K562 (cell line): ENCODE data around the gene NYAP1. TPM values are rescaled to one million over a fixed set of nuclear protein-coding genes. Genes with fewer than 3 reads are reported as not detected.

Source experiments
- HES1 ChIP-seq: fragments of 450-650 bp; IDR thresholded peaks from 2 replicates; pipeline ENCODE4 v1.6.1; 2016; ENCODE audit warnings: low read depth, mild to moderate bottlenecking, moderate library complexity
- MAX ChIP-seq: sonication (generic); formaldehyde crosslinking; IDR thresholded peaks from 2 replicates; pipeline ENCODE4 v1.9.0; 2022; ENCODE audit warnings: mild to moderate bottlenecking, missing genetic modification reagents
- MCM7 ChIP-seq, 2 experiments: fragments of 450-650 bp; IDR thresholded peaks; 2 replicates each; pipeline ENCODE4 v1.6.1; 2016 to 2018
- MYC ChIP-seq, 2 experiments: fragments of 250-450 bp in 1 of 2; sonication (Bioruptor Pico) in 1 of 2; IDR thresholded peaks; 2 replicates each; pipeline versions ENCODE4 v1.5.1 to v1.6.1; 2012 to 2021; ENCODE audit warnings: low read depth in 2 of 2, borderline replicate concordance in 1 of 2, improper control_type of control experiment in 1 of 2, low read length in 1 of 2, mild to moderate bottlenecking in 1 of 2, moderate library complexity in 1 of 2
- SNAPC5 ChIP-seq: fragments of 250-450 bp; sonication (Bioruptor Pico); IDR thresholded peaks from 2 replicates; pipeline ENCODE4 v1.8.0; 2021; ENCODE audit warnings: moderate library complexity, mild to moderate bottlenecking, inconsistent platforms
- ZBTB1 ChIP-seq: sonication (generic); formaldehyde crosslinking; IDR thresholded peaks from 2 replicates; pipeline ENCODE4 v1.8.1; 2023; ENCODE audit warnings: missing genetic modification reagents, low read depth, mild to moderate bottlenecking, borderline replicate concordance
- ZNF512 ChIP-seq: IDR thresholded peaks from 2 replicates; pipeline ENCODE4 v1.6.1; 2016; ENCODE audit warnings: missing genetic modification characterization, missing compliant biosample characterization
- ZNF639 ChIP-seq, 2 experiments: fragments of 200-800 bp in 1 of 2; sonication (Bioruptor generic) in 1 of 2; sonication (generic) in 1 of 2; formaldehyde crosslinking in 1 of 2; IDR thresholded peaks in 1 of 2; conservative IDR thresholded peaks in 1 of 2; 2 replicates each; pipeline versions ENCODE4 v1.5.0 to v1.6.1; 2016 to 2020; ENCODE audit warnings: missing compliant biosample characterization in 1 of 2, missing genetic modification characterization in 1 of 2, missing genetic modification reagents in 1 of 2
- polyA plus RNA-seq, 8 experiments: library from polyadenylated mRNA; depleted of rRNA in 4 of 8; stranded (reverse) in 5 of 8; unstranded in 3 of 8; fragments of >200 nt; fragmentation: Nextera tagmentation in 2 of 8; fragmentation: Illumina TruSeq in 1 of 8; extraction: Ambion mirVana in 2 of 8; extraction: Trizol in 1 of 8; gene quantifications; 2 replicates each; pipeline versions ENCODE4 v1.2.1 to v1.2.3, GENCODE V29; 2011 to 2014; ENCODE audit warnings: inconsistent platforms in 1 of 8, missing spikeins in 1 of 8
- total RNA-seq, 7 experiments: library from RNA; depleted of rRNA in 6 of 7; stranded (reverse); fragments of >200 nt in 6 of 7; fragmentation: Illumina TruSeq in 2 of 7; extraction: Trizol in 2 of 7; gene quantifications; 2 replicates each; pipeline versions ENCODE4 v1.2.1 to v1.2.3, GENCODE V29; 2011 to 2021; ENCODE audit warnings: low replicate concordance in 1 of 7
- TF ChIP-seq, protein P1 (sequence below), 2 experiments: fragments of 450-650 bp in 1 of 2; sonication (generic) in 1 of 2; formaldehyde crosslinking in 1 of 2; IDR thresholded peaks; 2 replicates each; pipeline versions ENCODE4 v1.7.1 to v1.9.0; 2016 to 2022; ENCODE audit warnings: inconsistent platforms in 1 of 2, mild to moderate bottlenecking in 1 of 2, missing genetic modification reagents in 1 of 2

NYAP1 gene
- total and polyA plus RNA-seq, 9 of the 15 experiments (the other 6 are each of a cell fraction or from before 2014, with no cell fraction given) = 0.11 to 0.88 (median 0.22) TPM; not detected in 2

DNA sequence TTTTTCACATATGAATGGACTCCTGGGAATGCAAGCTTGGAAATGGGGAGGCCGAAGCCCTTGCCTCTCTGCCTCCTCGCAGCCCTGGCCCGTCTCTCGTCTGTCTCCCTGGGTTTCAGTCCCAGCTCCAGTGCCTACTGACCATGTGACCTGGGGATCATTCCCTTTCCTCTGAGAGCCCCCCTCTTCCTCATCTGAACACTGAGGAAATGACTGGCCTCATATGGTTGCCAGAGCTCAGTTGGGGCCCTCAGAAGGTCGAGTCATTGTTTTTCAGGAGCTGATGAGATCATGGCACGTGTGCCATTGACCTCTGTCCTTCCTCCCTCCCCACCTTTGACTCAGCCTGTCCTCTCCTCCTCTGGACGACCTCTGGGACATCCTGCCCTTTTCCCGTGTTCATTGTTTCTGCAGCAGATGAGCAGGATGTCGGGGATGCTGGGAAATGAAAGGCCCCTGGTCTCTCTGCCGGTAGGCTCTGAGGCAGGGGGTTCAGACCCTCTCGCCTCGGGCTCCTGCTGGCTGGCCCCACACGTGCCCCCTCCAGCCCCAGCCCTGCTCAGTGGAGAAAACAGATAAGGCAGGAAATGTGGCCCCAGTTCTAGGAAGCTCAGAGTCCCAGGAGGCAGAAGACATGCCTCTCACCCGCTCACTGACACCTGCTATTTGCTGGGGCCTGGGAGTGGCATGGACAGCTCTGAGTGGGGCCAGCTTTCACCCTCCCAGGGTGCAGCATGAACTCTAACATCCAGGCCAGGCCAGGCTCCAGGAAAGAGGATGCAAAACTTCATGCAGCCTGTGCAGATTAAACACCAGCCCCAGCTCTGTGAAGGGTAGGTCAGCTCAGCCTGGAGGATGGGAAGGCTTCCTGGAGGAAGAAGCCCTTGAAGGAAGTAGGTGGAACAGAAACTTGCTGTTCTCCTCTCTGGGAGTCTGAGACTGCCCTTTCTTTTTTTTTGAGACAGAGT lies 39.1 kb upstream of the NYAP1 start (continued):
- peak; percentile 91 for TF ChIP-seq HES1
- peak in 1 of 2 experiments; percentile 88; a peak in 1 of 4 replicates for TF ChIP-seq ZNF639 (CRISPR knock-in tag; conservative IDR thresholded peaks at IDR 0.05 in 1 of 2, IDR thresholded peaks at IDR 0.05 in 1 of 2)
- TF ChIP-seq ZNF512 (tag) = no peak
- TF ChIP-seq MAX (CRISPR knock-in tag) = peak; percentile 97
- no peak for TF ChIP-seq SNAPC5 (CRISPR knock-in tag)
- TF ChIP-seq, protein P1, sequence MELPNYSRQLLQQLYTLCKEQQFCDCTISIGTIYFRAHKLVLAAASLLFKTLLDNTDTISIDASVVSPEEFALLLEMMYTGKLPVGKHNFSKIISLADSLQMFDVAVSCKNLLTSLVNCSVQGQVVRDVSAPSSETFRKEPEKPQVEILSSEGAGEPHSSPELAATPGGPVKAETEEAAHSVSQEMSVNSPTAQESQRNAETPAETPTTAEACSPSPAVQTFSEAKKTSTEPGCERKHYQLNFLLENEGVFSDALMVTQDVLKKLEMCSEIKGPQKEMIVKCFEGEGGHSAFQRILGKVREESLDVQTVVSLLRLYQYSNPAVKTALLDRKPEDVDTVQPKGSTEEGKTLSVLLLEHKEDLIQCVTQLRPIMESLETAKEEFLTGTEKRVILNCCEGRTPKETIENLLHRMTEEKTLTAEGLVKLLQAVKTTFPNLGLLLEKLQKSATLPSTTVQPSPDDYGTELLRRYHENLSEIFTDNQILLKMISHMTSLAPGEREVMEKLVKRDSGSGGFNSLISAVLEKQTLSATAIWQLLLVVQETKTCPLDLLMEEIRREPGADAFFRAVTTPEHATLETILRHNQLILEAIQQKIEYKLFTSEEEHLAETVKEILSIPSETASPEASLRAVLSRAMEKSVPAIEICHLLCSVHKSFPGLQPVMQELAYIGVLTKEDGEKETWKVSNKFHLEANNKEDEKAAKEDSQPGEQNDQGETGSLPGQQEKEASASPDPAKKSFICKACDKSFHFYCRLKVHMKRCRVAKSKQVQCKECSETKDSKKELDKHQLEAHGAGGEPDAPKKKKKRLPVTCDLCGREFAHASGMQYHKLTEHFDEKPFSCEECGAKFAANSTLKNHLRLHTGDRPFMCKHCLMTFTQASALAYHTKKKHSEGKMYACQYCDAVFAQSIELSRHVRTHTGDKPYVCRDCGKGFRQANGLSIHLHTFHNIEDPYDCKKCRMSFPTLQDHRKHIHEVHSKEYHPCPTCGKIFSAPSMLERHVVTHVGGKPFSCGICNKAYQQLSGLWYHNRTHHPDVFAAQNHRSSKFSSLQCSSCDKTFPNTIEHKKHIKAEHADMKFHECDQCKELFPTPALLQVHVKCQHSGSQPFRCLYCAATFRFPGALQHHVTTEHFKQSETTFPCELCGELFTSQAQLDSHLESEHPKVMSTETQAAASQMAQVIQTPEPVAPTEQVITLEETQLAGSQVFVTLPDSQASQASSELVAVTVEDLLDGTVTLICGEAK (IDR thresholded peaks at IDR 0.05) = peak; percentile 40; the same call in 1 of the 2 replicates
- TF ChIP-seq, protein P1 (CRISPR knock-in tag; IDR thresholded peaks at IDR 0.05) = no peak
- TF ChIP-seq MYC (IDR thresholded peaks at IDR 0.05; ENCODE audit: low read depth, low read length) = peak; percentile 89
- TF ChIP-seq MYC (CRISPR knock-in tag; IDR thresholded peaks at IDR 0.05; ENCODE audit: borderline replicate concordance, low read depth) = 0 out of 2 replicates have a peak, but pooled peaks have one; percentile 26
- no peak for TF ChIP-seq ZBTB1 (CRISPR knock-in tag)
- no peak for TF ChIP-seq MCM7 (IDR thresholded peaks at IDR 0.05)
